ENCODE measurements around the gene S100A7A. TPM values are rescaled to one million over a fixed set of nuclear protein-coding genes. Genes with fewer than 3 reads are reported as not detected.
"Not testable (repeated sequence)": the region's sequence is repeated elsewhere in the genome, so short reads cannot be mapped to it uniquely, and the experiment has no call there.

The S100A7A gene
- total RNA-seq, 1 experiment from 2014 or later: not detected

- no peak for DNase-seq (ENCODE audit: low read depth)
Measured at GRCh38 chr1:153456396-153456795, 40.1 kb downstream of the S100A7A start.

GRCh38 chr1:153459655-153460054, 43.3 kb downstream of the S100A7A start:
- no peak for DNase-seq (ENCODE audit: low read depth)

GRCh38 chr1:153460551-153460950, 44.2 kb downstream of the S100A7A start, which contains the start of gene S100A7:
Gene S100A7, minus strand, starts transcription at chr1:153460651. Its CDS starts 1,638 bp downstream, at chr1:153459013.
- no peak for DNase-seq (ENCODE audit: low read depth)

GRCh38 chr1:153462741-153463140, 46.4 kb downstream of the S100A7A start:
- DNase-seq (ENCODE audit: low read depth): not testable (repeated sequence)

- peak; percentile 42 for DNase-seq (ENCODE audit: low read depth)
Measured at GRCh38 chr1:153465811-153466636, 49.7 kb downstream of the S100A7A start.

- DNase-seq (ENCODE audit: low read depth): no peak
Measured at GRCh38 chr1:153466908-153467307, 50.6 kb downstream of the S100A7A start.

- peak; percentile 51 for DNase-seq (ENCODE audit: low read depth)
Measured at GRCh38 chr1:153470707-153471106, 54.4 kb downstream of the S100A7A start.

Other genes starting within 250 kb of the S100A7A start
- gene LELP1, start 213.1 kb upstream of the S100A7A start, total RNA-seq (2014; rRNA removed; shearing (Covaris generic)): not detected in 2 replicates
- gene PRR9, start 198.9 kb upstream of the S100A7A start, total RNA-seq (2014; rRNA removed; shearing (Covaris generic)): not detected in 2 replicates
- gene LORICRIN, start 156.8 kb upstream of the S100A7A start, total RNA-seq (2014; rRNA removed; shearing (Covaris generic)): not detected in 2 replicates
- gene PGLYRP3, start 103.6 kb upstream of the S100A7A start, total RNA-seq (2014; rRNA removed; shearing (Covaris generic)): not detected in 2 replicates
- gene PGLYRP4, start 67.7 kb upstream of the S100A7A start, total RNA-seq (2014; rRNA removed; shearing (Covaris generic)): not detected in 2 replicates
- gene S100A9, start 58.7 kb upstream of the S100A7A start, total RNA-seq (2014; rRNA removed; shearing (Covaris generic)): 0.22 TPM in 1 of 2 replicates, not detected in the other
- not detected in 2 replicates for gene S100A12, start 40.9 kb upstream of the S100A7A start, total RNA-seq (2014; rRNA removed; shearing (Covaris generic))
- 0.15 TPM in 1 of 2 replicates, not detected in the other for gene S100A8, start 25.4 kb upstream of the S100A7A start, total RNA-seq (2014; rRNA removed; shearing (Covaris generic))
- not detected in 2 replicates for gene S100A7, start 44.1 kb downstream of the S100A7A start, total RNA-seq (2014; rRNA removed; shearing (Covaris generic))
- 526 and 547 TPM in 2 replicates for gene S100A6, start 119.5 kb downstream of the S100A7A start, total RNA-seq (2014; rRNA removed; shearing (Covaris generic))
- not detected in 2 replicates for gene S100A5, start 124.4 kb downstream of the S100A7A start, total RNA-seq (2014; rRNA removed; shearing (Covaris generic))
- gene S100A4, start 129.3 kb downstream of the S100A7A start, total RNA-seq (2014; rRNA removed; shearing (Covaris generic)): 2.9 and 12.3 TPM in 2 replicates
- 5.2 and 5.8 TPM in 2 replicates for gene S100A3, start 132.7 kb downstream of the S100A7A start, total RNA-seq (2014; rRNA removed; shearing (Covaris generic))
- 14.4 and 19.6 TPM in 2 replicates for gene S100A2, start 149.3 kb downstream of the S100A7A start, total RNA-seq (2014; rRNA removed; shearing (Covaris generic))
- 138 and 163 TPM in 2 replicates for gene S100A16, start 196.6 kb downstream of the S100A7A start, total RNA-seq (2014; rRNA removed; shearing (Covaris generic))
- gene S100A14, start 199.8 kb downstream of the S100A7A start, total RNA-seq (2014; rRNA removed; shearing (Covaris generic)): not detected in 2 replicates
- 206 and 207 TPM in 2 replicates for gene S100A13, start 211.0 kb downstream of the S100A7A start, total RNA-seq (2014; rRNA removed; shearing (Covaris generic))
- gene S100A1, start 211.9 kb downstream of the S100A7A start, total RNA-seq (2014; rRNA removed; shearing (Covaris generic)): 0.42 TPM in 1 of 2 replicates, not detected in the other
- gene CHTOP, start 217.5 kb downstream of the S100A7A start, total RNA-seq (2014; rRNA removed; shearing (Covaris generic)): 36.0 and 37.1 TPM in 2 replicates
- 72.6 and 90.2 TPM in 2 replicates for gene SNAPIN, start 242.2 kb downstream of the S100A7A start, total RNA-seq (2014; rRNA removed; shearing (Covaris generic))